ENCODE measurements around the gene SLC39A11. TPM values are rescaled to one million over a fixed set of nuclear protein-coding genes. Genes with fewer than 3 reads are reported as not detected.

Gene SLC39A11
- total RNA-seq, 1 experiment from 2014 or later = 15.2 TPM

- Histone ChIP-seq H3K4me1 (ENCODE audit: insufficient read depth, low read length) (no peaks in the 10 kb centered on the region), H2BK15ac (ENCODE audit: low read depth, low read length) (no peak overlapping the region), H4K91ac (ENCODE audit: insufficient read length, low read depth, low read length) (no peak overlapping the region), H4K8ac (replicated peaks; ENCODE audit: insufficient read length, low read depth, low read length) (no peak overlapping the region), H3K79me1 (ENCODE audit: insufficient read depth, low read depth, low read length, poor library complexity, severe bottlenecking) (no peaks in the 10 kb centered on the region), H3K9ac (ENCODE audit: extremely low read depth, insufficient read length, low read length) (no peak overlapping the region), H2AK5ac (ENCODE audit: insufficient read length, low read length) (no peak overlapping the region), H2AFZ (ENCODE audit: low read length) (no peak overlapping the region), H3K18ac (ENCODE audit: insufficient read length, low read depth, low read length) (no peak overlapping the region), H3K23ac (ENCODE audit: insufficient read length, low read depth, low read length) (no peak overlapping the region), H3T11ph (ENCODE audit: low read length) (no peak overlapping the region), H3K27me3 (ENCODE audit: insufficient read depth, low read length) (no peaks in the 10 kb centered on the region), H3K4ac (ENCODE audit: low read depth, low read length) (no peak overlapping the region), H3K56ac (ENCODE audit: insufficient read length, low read depth, low read length) (no peak overlapping the region), H3K9me3 (ENCODE audit: control insufficient read depth, low read depth, low read length) (no peaks in the 10 kb centered on the region), H2BK20ac (ENCODE audit: low read depth, low read length, poor library complexity, severe bottlenecking) (no peak overlapping the region), H3K79me2 (ENCODE audit: insufficient read depth, low read length) (no peaks in the 10 kb centered on the region), H2BK120ac (ENCODE audit: low read depth, low read length, poor library complexity, severe bottlenecking) (no peak overlapping the region), H2BK5ac (ENCODE audit: insufficient read length, low read length) (no peak overlapping the region), H4K20me1 (ENCODE audit: control insufficient read depth, insufficient read depth, insufficient read length) (no peaks in the 10 kb centered on the region), H3K23me2 (ENCODE audit: insufficient read length, low read depth, low read length, poor library complexity, severe bottlenecking) (no peaks in the 10 kb centered on the region), H3K27ac (ENCODE audit: insufficient read length, low read depth, low read length) (no peak overlapping the region), H4K5ac (ENCODE audit: insufficient read length, low read depth, low read length) (no peak overlapping the region), H3K4me2 (ENCODE audit: insufficient read depth, insufficient read length, low read length) (no peak overlapping the region), H3K14ac (ENCODE audit: insufficient read depth, low read length) (no peak overlapping the region), H2BK12ac (ENCODE audit: insufficient read length, low read depth, low read length) (no peak overlapping the region)
- no peak for TF ChIP-seq CTCF (conservative IDR thresholded peaks at IDR 0.05)
- Mint-ChIP-seq H3K4me1 (peaks cover 6 to 7% of the 10 kb centered on the region in 2 experiments; a peak in 2 of 4 replicates), H3K9me3 (no peaks in the 10 kb centered on the region; a peak in 2 of 5 replicates), H3K27me3 (ENCODE audit: low read depth) (no peaks in the 10 kb centered on the region), H3K4me3 (no peak overlapping the region), H3K36me3 (ENCODE audit: insufficient read depth in 1 of 3, low read depth in 3 of 3) (peaks cover 0 to 2% (median 0%) of the 10 kb centered on the region in 3 experiments; a peak in 2 of 7 replicates), H3K27ac (no peak overlapping the region; a peak in 1 of 7 replicates)
- no peak for DNase-seq
- no CpG with 5 or more reads among the region's 4 CpGs for WGBS (ENCODE audit: extremely low coverage, insufficient read length, low lambda C conversion rate)
Measured at GRCh38 chr17:72943826-72944689, 148.4 kb downstream of the SLC39A11 start.
